Activated CD8-positive, alpha-beta memory T cell treated with anti-CD3 and anti-CD28 coated beads, Interleukin-2, amount 10 ng/mL, durations not matched to agents 7 days and 5 days (primary cell): ENCODE data around the gene CD164L2. TPM values are rescaled to one million over a fixed set of nuclear protein-coding genes. Genes with fewer than 3 reads are reported as not detected.
A peak's percentile ranks its signal among the peaks of the same experiment; 100 is the strongest.
"Not testable (repeated sequence)": the region's sequence is repeated elsewhere in the genome, so short reads cannot be mapped to it uniquely, and the experiment has no call there.

Source experiments
- ATAC-seq: fragments of 150-1000 bp; cut with Tn5 transposase; one replicate; pipeline ENCODE4 v1.10.0; 2021; ENCODE audit warnings: moderate library complexity
- CTCF ChIA-PET: fragments of 350-600 bp; sonication (Branson Sonifier 250); formaldehyde crosslinking; loops from one replicate; lab custom pipeline; 2021; ENCODE audit warnings: antibody characterized with exemption; lab: Charles Lee
- DNase-seq: peaks from one replicate; pipeline ENCODE4 v3.0.0-alpha.2; 2020
- H3K27ac Mint-ChIP-seq: one replicate; pipeline ENCODE4 v1.8.0; 2021; ENCODE audit warnings: mild to moderate bottlenecking, mixed read lengths
- H3K27me3 Mint-ChIP-seq: one replicate; pipeline ENCODE4 v1.8.0; 2021; ENCODE audit warnings: mixed read lengths
- H3K36me3 Mint-ChIP-seq: one replicate; pipeline ENCODE4 v1.8.0; 2021; ENCODE audit warnings: mild to moderate bottlenecking, mixed read lengths
- H3K4me1 Mint-ChIP-seq: one replicate; pipeline ENCODE4 v1.8.0; 2021; ENCODE audit warnings: mixed read lengths
- H3K4me3 Mint-ChIP-seq: one replicate; pipeline ENCODE4 v1.8.0; 2021; ENCODE audit warnings: mild to moderate bottlenecking, moderate library complexity, mixed read lengths
- H3K9me3 Mint-ChIP-seq: one replicate; pipeline ENCODE4 v1.8.0; 2022; ENCODE audit warnings: low read depth, mixed read lengths
- total RNA-seq, 2 experiments: library from RNA; stranded (reverse); gene quantifications; one replicate each; pipeline ENCODE4 v1.2.3, GENCODE V29; 2021

The CD164L2 gene
- total RNA-seq, 2 experiments from 2014 or later: not detected

DNA sequence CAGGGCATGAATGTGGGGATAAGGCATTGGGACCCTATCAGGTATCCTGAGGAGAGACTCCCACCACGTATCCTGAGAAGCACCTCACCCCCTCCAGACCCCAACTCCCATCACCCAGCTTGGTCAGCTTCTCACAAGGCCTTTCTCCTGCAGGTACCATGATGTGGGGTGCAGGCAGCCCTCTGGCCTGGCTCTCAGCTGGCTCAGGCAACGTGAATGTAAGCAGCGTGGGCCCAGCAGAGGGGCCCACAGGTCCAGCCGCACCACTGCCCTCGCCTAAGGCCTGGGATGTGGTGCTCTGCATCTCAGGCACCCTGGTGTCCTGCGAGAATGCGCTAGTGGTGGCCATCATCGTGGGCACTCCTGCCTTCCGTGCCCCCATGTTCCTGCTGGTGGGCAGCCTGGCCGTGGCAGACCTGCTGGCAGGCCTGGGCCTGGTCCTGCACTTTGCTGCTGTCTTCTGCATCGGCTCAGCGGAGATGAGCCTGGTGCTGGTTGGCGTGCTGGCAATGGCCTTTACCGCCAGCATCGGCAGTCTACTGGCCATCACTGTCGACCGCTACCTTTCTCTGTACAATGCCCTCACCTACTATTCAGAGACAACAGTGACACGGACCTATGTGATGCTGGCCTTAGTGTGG lies 10.6 kb upstream of the CD164L2 start:
- ATAC-seq (no peak), DNase-seq (no peak)
- H3K9me3 Mint-ChIP-seq: no peaks in the 10 kb centered on the region
- CTCF ChIA-PET: interaction anchor here (0.7 to 14.3 kb wide), 10 partner anchors 9 to 215 kb away, joined by 3 to 331 read pairs (median 5); partner anchors contain the start of genes AHDC1, CD164L2 and MAP3K6
- no peak overlapping the region for H3K27ac Mint-ChIP-seq
- peak overlapping the region; percentile 27 for H3K4me3 Mint-ChIP-seq
- peaks cover 16% of the 10 kb centered on the region for H3K27me3 Mint-ChIP-seq
- peaks cover 8% of the 10 kb centered on the region for H3K4me1 Mint-ChIP-seq
- H3K36me3 Mint-ChIP-seq: no peaks in the 10 kb centered on the region

DNA sequence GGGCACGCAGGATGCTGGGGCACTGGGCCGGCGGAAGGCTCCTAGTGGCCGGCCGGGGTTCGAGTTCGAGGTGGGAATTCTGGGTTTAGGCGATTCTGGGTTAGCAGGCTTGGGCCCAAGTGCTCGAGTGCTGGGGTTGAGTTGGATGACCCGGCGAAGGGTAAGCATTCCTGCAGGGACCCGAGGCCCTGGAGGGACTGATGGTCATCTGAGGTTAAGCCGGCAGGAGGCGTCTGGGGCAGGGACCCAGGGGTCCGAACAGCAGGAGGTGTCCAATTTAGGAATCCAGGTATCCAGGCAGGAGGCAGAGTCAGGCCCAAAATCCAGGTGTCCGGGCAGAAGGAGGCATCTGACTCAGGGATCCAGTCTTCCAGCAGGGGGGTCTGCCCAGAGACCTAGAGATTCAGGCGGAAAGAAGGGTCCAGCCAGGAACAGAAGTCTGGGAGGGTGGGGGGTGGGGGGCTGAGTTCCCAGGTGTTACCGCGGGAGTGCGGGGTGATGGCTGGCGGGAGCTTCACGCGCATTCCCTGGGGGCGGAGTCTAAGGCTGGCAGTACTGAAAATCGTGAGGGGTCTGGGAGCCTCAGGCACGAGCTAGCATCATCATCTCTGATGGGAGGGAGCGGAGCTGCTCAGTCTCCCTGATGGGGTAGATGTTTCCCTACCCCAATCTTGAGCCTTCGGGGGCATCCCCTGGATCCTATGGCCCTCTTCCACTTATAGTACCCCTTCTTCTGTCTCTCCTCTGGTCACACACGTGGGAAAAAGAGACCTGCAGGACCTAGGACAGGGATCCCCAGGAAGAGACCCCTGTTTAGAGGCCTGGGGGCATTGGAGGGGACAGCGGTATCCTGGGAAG lies 9.9 kb upstream of the CD164L2 start:
- Mint-ChIP-seq H3K27me3 (peaks cover 21% of the 10 kb centered on the region), H3K27ac (peak overlapping the region; percentile 62)

DNA sequence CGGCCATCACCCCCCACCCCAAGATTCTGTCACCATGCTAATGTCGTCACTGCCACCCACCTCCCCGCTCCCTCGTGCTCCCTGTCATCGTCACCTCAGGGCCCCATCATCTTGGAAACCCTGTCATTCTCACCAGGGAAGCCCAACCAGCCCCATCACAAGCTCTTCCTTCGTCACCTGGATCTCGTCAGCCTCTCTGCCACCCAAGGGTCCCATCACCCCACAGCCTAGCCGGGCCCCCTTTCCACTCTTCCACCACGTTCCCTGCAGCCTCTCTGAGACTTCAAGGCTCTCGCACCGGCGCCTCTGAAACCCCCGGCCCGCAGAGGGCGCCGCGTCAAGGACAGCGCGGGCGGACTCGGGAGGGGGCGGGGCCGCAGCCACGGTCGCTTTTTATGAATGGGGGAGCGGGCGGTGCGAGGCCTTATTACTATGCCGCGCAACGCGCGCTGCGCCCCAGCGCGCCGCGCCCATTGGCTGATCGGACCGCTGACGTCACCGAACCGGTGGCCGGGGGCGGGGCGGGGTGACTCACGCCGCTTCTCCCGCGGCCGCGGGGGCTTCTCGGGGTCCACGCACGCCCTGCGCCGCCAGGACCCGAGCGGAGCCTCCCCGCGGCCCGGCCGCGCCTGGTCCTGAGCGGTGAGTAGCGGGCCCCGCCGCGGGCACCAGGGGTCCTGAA lies 9.1 kb upstream of the CD164L2 start, which contains the start of gene GPR3:
Gene GPR3, plus strand, starts transcription at position 527 of the 682 bp plus-strand sequence. CDS start 1,177 bp downstream, outside the sequence.
- no peaks in the 10 kb centered on the region for H3K9me3 Mint-ChIP-seq
- CTCF ChIA-PET: interaction anchor here (0.6 to 11.7 kb wide), 16 partner anchors 21 to 299 kb away, joined by 3 to 260 read pairs (median 4); partner anchors contain the start of genes AHDC1, MAP3K6, SYTL1 and TMEM222
- DNase-seq: peak; percentile 95

More for the DNA sequence above, 9.9 kb upstream of the CD164L2 start:
- Mint-ChIP-seq H3K4me1 (peaks cover 8% of the 10 kb centered on the region), H3K9me3 (no peaks in the 10 kb centered on the region), H3K4me3 (peak overlapping the region; percentile 74), H3K36me3 (no peaks in the 10 kb centered on the region)
- ATAC-seq: no peak
- CTCF ChIA-PET: interaction anchor here (0.7 to 14.3 kb wide), 8 partner anchors 9 to 215 kb away, joined by 3 to 331 read pairs (median 4); partner anchors contain the start of genes CD164L2 and MAP3K6
- no peak for DNase-seq

DNA sequence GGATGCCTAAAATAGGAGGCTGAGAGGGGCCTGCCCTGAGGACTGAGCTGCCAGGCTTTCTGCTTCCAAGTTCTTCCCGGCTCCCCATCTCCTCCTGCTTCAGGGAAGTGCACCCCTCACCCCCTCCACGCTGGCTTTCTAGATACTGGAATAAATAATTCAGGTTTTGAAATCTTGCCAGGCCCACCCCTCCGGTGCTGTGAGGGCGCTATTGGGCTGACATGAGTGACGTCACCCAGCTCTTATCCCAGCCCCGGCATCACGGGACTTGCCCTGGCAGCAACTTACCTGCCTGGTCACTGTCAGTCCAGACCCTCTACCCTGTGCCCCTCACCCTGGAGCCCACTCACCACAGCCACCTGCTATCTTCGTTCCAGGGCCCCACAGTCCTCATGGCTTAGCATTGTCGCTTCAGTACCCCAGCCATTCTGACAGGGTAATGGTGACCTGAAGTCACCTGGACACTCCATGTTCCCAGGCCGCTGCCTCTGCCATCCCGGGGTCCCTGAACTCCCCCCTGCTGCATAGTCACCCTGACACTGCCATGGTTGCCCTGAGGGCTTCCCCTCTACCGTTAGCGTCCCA lies 8.5 kb upstream of the CD164L2 start:
- Mint-ChIP-seq H3K9me3 (no peaks in the 10 kb centered on the region), H3K4me3 (peak overlapping the region; percentile 63), H3K27me3 (peaks cover 25% of the 10 kb centered on the region), H3K27ac (peak overlapping the region; percentile 76), H3K4me1 (peaks cover 8% of the 10 kb centered on the region), H3K36me3 (no peaks in the 10 kb centered on the region)
- CTCF ChIA-PET: interaction anchor here (0.6 to 11.7 kb wide), 26 partner anchors 13 to 769 kb away, joined by 3 to 260 read pairs (median 4); partner anchors contain the start of genes AHDC1, MAP3K6, SYTL1 and TMEM222
- no peak for ATAC-seq
- DNase-seq: peak; percentile 52

More for the DNA sequence above, 9.1 kb upstream of the CD164L2 start, which contains the start of gene GPR3:
- H3K27me3 Mint-ChIP-seq: peaks cover 21% of the 10 kb centered on the region
- H3K27ac Mint-ChIP-seq: peak within 1 kb of the TSS; percentile 76
- H3K4me3 Mint-ChIP-seq: peak within 1 kb of the TSS; percentile 74
- peak; percentile 94 for ATAC-seq
- H3K36me3 Mint-ChIP-seq: no peaks in the 10 kb centered on the region
- peaks cover 8% of the 10 kb centered on the region for H3K4me1 Mint-ChIP-seq

DNA sequence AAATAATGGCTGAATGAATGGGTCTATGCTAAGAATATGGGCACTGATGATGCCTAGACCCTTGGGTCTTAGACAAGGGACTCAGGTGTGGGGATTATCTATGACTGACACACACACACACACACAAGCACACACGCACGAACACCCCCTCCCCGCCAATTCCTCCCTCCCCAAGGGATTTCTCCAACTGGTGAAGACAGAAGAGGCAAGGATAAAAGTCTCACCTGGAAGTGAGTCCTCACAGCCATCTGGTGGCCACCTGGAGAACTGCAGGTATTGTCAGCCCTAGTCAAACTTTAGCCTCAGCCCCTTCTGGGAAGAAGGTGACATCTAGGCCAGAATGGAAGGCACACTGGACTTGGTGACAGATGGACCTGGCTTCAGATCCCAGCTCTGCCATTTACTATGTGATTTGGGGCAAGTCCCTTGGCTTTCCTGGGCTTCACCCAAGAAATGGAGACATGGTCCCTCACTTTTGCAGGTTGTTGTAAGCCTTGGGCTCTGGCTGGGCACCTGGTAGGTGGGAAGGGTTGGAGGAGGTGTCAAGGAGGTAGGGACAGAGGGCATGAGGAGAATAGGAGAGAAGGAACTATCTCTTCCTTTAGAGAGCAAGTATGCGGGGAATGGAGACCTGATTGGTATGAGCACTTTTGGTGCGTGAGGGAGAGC lies 5.3 kb upstream of the CD164L2 start:
- ATAC-seq (no peak), DNase-seq (peak; percentile 83)
- no peak overlapping the region for H3K27ac Mint-ChIP-seq
- H3K4me3 Mint-ChIP-seq: no peak overlapping the region
- CTCF ChIA-PET: interaction anchor here (0.7 to 11.7 kb wide), 22 partner anchors 10 to 344 kb away, joined by 3 to 260 read pairs (median 4); partner anchors contain the start of genes FCN3, MAP3K6 and SYTL1
- peaks cover 8% of the 10 kb centered on the region for H3K4me1 Mint-ChIP-seq
- peaks cover 25% of the 10 kb centered on the region for H3K27me3 Mint-ChIP-seq
- no peaks in the 10 kb centered on the region for H3K36me3 Mint-ChIP-seq
- H3K9me3 Mint-ChIP-seq: no peaks in the 10 kb centered on the region

DNA sequence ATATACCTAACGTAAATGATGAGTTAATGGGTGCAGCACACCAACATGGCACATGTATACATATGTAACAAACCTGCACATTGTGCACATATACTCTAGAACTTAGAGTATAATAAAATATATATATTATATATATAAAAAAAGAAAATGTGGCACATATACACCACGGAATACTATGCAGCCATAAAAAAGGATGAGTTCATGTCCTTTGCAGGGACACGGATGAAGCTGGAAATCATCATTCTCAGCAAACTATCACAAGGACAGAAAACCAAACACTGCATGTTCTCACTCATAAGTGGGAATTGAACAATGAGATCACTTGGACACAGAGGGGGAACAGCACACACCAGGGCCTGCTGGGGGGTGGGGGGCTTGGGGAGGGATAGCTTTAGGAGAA lies 1.7 kb upstream of the CD164L2 start:
- not testable (repeated sequence) for H3K9me3 Mint-ChIP-seq, H3K36me3 Mint-ChIP-seq, H3K27ac Mint-ChIP-seq, ATAC-seq, H3K4me3 Mint-ChIP-seq, H3K4me1 Mint-ChIP-seq, DNase-seq
- CTCF ChIA-PET: interaction anchor here (0.8 to 11.7 kb wide), 9 partner anchors 10 to 87 kb away, joined by 3 to 260 read pairs (median 3); partner anchors contain the start of gene MAP3K6
- H3K27me3 Mint-ChIP-seq: peaks cover 19% of the 10 kb centered on the region

DNA sequence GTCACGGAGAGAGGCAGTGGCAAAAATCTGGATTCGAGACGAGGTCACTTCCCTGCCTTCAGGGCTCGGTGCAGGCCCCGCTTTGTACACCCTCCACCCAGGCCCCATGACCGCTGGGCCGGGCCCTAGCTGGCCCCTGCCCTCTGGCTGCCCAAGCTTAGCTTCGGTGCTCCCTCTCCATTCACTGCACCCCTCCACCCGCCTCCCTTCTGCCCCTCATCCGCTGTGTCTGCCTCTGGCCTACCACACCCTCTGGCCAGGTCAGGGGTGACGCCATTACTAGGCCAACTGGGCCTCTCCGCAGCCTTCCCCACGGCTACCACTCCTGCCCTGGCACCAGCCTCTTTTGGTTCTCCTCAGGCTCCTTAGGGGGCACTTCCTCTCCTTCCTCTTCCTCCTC lies 528 bp upstream of the CD164L2 start:
- no peak for ATAC-seq
- no peaks in the 10 kb centered on the region for H3K36me3 Mint-ChIP-seq
- H3K9me3 Mint-ChIP-seq: no peaks in the 10 kb centered on the region
- CTCF ChIA-PET: interaction anchor here (0.9 to 11.7 kb wide), 5 partner anchors 12 to 86 kb away, joined by 3 to 260 read pairs (median 21); no protein-coding TSS in a partner anchor
- peaks cover 13% of the 10 kb centered on the region for H3K27me3 Mint-ChIP-seq
- H3K4me1 Mint-ChIP-seq: no peaks in the 10 kb centered on the region
- DNase-seq: no peak
- H3K27ac Mint-ChIP-seq: no peak overlapping the region
- H3K4me3 Mint-ChIP-seq: no peak overlapping the region

DNA sequence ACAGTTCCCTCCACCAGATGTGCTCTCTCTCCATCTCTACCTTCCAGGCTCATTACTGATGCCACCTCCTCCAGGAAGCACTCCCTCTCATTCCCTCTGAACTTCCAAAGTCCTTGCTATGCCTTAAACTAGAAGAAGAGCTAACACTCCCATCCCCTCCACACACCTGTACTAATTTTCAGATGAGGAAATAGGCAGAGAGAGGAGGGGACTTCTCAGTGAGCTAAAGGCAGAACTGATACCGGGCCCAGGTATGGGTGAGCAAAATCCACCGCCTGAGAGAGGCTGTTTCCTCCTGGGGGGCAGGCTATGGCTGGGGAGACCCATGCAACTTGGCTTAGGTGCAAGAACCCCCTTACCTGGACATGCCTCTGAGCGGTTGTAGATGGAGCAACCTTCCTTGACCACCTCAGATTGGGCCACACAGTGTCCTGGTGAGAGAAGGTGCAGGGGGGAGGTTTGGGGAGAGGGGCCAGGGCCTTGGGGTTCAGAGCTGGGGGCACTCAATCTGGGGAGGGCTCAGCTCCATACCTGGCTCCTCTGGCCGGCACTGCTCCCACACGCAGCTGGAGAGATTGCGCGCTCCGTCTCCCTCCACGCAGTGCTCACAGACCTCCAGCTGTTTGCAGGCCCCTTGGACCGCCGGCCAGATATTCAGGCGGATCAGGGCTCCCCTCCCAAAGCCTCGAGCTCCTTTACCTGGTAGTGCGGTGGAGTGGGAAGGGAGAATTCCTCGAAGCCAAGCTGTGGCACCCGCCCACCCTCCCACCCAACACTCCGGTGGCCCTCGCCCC lies 967 bp downstream of the CD164L2 start:
- no peak for ATAC-seq
- DNase-seq: no peak
- Mint-ChIP-seq H3K4me1 (no peaks in the 10 kb centered on the region), H3K4me3 (no peak overlapping the region), H3K36me3 (no peaks in the 10 kb centered on the region), H3K9me3 (no peaks in the 10 kb centered on the region), H3K27ac (no peak overlapping the region), H3K27me3 (peaks cover 8% of the 10 kb centered on the region)
- CTCF ChIA-PET: interaction anchor here (0.9 to 11.7 kb wide), 8 partner anchors 11 to 336 kb away, joined by 3 to 260 read pairs (median 4); partner anchors contain the start of gene MAP3K6

DNA sequence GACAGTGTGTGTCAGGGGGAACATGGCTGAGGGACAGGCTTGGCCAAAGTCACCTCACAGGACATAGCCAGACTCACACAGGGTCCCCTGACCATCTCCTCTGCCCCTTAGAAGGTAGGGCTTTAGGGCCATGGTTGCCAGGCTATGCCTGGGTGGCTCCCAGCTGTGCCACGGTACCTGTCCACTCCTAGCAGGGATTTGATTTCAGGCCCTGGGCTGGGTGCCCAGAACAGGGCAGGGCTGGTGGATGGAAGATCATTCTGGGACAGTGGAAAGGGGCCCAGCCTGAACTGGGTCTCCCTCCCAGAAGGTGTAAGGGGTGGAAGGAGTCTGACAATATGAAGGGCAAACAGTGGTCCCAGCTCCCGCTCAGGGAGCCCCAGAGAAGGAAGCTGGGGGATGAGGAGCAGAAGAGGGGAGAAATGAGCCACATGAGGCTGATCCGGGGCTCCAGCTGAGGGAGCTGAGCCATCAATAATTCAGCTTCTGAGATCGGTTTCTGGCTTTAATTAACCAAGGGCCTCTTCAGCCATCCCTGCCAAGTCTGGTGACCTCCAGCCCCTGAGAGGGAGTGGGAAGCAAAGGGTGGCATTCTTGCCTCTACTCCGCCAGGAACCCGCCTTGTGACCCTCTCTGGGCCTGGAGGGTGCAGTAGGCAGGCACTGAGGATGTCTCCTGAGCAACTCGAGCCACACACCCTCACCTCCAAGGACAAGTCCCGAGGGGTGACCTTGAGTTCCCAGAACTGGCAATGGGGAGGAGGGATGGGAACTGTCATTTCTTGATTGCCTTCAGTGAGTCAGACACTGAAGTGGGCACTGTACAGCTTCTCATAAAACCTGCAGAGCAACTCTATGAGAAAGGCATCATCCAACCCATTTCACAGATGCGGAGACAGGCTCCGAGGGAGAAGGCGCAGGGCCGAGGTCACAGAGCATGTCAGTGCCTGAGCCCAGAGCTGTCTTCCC lies 2.1 kb downstream of the CD164L2 start:
- ATAC-seq (no peak), DNase-seq (no peak)
- CTCF ChIA-PET: interaction anchor here (0.8 to 11.7 kb wide), 7 partner anchors 14 to 335 kb away, joined by 3 to 260 read pairs (median 4); partner anchors contain the start of gene MAP3K6
- Mint-ChIP-seq H3K27me3 (peaks cover 4% of the 10 kb centered on the region), H3K4me3 (no peak overlapping the region), H3K27ac (no peak overlapping the region), H3K36me3 (no peaks in the 10 kb centered on the region), H3K9me3 (no peaks in the 10 kb centered on the region), H3K4me1 (no peaks in the 10 kb centered on the region)

DNA sequence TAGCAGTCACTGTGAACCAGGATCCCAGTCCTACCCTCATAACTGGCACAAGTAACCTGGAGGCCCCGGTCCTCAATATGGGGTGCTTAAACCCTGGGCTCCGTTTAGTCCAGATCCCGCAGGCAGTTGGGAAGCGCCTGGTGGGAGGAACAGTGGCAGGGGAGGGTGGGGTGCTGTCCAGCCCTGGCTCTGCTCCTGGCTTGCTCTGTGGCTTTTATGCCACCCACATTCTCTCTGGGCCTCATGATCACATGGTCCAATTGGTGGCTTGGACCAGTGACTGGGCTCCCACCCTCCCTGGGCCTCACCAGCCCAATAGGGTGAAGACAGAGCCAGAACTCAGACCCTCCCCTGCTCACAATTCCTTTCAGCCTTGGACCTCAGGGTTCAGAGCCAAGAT lies 2.9 kb downstream of the CD164L2 start:
- Mint-ChIP-seq H3K4me1 (no peaks in the 10 kb centered on the region), H3K9me3 (no peaks in the 10 kb centered on the region), H3K4me3 (no peak overlapping the region), H3K27ac (no peak overlapping the region), H3K36me3 (no peaks in the 10 kb centered on the region), H3K27me3 (peaks cover 4% of the 10 kb centered on the region)
- no peak for ATAC-seq
- CTCF ChIA-PET: interaction anchor here (0.8 to 1.1 kb wide), 2 partner anchors 23 to 84 kb away, joined by 3 read pairs; no protein-coding TSS in a partner anchor
- no peak for DNase-seq
